HG03469 (cell line): ENCODE data around the gene PMPCB.

ENCODE experiments used
- ATAC-seq: cut with Tn5 transposase; IDR thresholded peaks from one replicate; pipeline ENCODE4 v1.9.1; 2021; ENCODE audit warnings: mild to moderate bottlenecking, moderate library complexity, moderate number of reproducible peaks; ENCODE audit not compliant: unreplicated experiment

PMPCB gene

GRCh38 chr7:103317009-103317408 lies 19.8 kb downstream of the PMPCB start:
- no peak for ATAC-seq

DNA sequence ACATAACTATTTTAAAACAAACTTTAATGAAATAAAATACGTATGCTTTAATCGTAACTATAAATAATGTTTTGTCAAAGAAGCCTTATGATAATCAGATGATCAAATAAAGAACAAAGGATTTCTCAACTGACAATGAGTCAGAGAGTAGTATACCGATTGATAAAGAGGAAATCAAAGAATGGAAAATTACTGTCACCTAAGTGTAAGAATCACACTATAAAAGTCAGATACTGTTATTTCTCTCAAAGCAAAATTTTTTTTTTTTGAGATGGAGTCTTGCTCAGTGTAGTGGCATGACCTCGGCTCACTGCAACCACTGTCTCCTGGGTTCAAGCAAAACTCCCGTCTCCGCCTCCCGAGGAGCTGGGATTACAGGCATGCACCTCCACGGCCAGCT lies 28.5 kb downstream of the PMPCB start:
- ATAC-seq, result no peak

GRCh38 chr7:103336761-103337160 lies 39.5 kb downstream of the PMPCB start:
- no peak for ATAC-seq

- no peak for ATAC-seq
These were observed 41.6 kb downstream of the PMPCB start for GRCh38 chr7:103338864-103339263.

- ATAC-seq, result no peak
These were observed 44.2 kb downstream of the PMPCB start for GRCh38 chr7:103341466-103341865.

GRCh38 chr7:103343332-103343731 lies 46.1 kb downstream of the PMPCB start:
- ATAC-seq, result no peak

GRCh38 chr7:103343758-103344452 lies 46.7 kb downstream of the PMPCB start:
- no peak for ATAC-seq

GRCh38 chr7:103344453-103345149 lies 47.4 kb downstream of the PMPCB start, which contains the start of gene DNAJC2:
TSS of gene DNAJC2 (minus strand) at chr7:103344767. CDS start at chr7:103344622, 145 bp downstream.
- ATAC-seq, result peak; percentile 54

- no peak for ATAC-seq
These were observed 49.2 kb downstream of the PMPCB start for GRCh38 chr7:103346396-103346795.

DNA sequence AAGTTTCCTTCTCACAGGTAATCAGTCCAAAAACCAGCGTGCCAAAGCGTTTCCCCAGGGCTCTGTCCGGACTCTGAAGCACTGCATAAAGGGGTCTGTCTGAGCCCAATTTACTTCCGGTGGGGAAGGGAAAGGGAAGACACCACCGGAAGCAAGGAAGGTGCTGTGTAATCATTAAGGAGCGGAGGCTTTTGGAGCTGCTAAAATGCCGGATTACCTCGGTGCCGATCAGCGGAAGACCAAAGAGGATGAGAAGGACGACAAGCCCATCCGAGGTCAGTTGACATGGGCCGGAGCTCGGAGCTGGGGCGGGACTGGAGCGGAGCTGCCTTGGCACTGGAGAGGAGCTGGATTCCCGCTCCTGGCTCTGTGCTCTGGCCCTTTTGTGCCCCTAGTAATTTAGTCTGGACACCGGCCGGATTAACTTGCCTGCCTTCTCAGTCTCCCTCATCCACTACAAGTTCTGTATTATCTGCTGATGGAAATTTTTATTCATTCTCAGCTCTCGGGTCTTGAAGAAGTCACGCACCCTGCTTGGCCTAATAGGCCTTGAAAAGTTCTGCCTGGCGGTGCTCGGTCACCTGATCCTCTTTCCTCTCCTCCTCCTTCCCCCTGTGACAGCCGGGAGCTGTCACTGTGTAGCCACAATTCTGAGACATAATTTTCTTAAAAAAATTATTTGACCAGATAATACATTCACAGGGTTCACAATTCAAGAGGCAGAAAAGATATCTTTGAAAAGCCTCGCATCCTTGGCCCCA lies 50.5 kb downstream of the PMPCB start, which contains the start of gene PSMC2:
TSS of gene PSMC2 (plus strand) at position 137 of the 761 bp plus-strand sequence. CDS start at position 206, 69 bp downstream.
- peak; percentile 57 for ATAC-seq

- ATAC-seq, result no peak
These were observed 51.2 kb downstream of the PMPCB start for GRCh38 chr7:103348452-103348851.

DNA sequence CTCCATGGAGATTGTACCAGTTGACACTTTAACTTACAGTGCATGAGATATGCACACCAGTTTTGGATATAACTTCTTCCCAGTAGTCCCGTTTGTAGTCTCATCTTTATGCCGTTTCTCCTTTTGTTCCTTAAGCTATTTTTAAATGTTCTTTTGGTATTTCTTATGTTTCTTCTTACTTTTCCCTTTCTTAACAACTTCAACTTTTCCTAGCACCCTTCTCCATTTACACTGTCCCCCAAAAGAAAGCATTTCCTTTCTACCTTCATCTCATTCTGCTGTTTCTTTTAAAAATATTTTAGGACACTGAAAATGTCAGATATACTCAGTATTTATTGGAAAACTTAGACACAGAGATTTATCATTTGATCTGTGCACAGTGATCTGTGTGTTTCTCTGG lies 51.7 kb downstream of the PMPCB start:
- no peak for ATAC-seq

DNA sequence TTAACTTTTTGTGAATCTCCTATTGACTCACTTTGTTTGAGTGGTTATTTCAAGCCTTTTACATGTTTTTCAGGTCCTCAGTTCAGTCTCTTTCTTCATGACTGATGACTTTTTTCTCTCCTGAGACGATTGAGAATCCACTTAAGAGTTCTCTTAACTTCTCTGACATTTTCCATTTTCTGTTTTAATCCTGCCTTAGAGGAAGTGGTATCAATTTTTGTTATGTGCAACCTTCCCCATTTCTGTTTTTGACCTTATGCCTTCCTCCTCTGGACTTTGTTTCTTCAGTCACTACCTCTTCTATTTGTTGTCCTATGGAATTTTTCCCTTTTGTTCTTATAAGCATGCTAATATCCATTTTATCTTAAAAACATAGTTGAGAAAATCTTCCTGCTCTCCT lies 52.6 kb downstream of the PMPCB start:
- no peak for ATAC-seq
